IMR-90 (cell line): ENCODE data around the gene DSCAM. TPM values are rescaled to one million over a fixed set of nuclear protein-coding genes. Genes with fewer than 3 reads are reported as not detected.

Experiments used
- ATAC-seq: fragments of 200-7000 bp; cut with Tn5 transposase; 2 replicates; pipeline ENCODE4 v1.9.1; 2020; ENCODE audit warnings: low read depth, mild to moderate bottlenecking, moderate library complexity
- BruUV-seq: library from RNA; stranded (reverse); fragments of 400-500 nt; replicated peaks from 2 replicates; lab custom pipeline; 2021; lab: Mats Ljungman, UMichigan
- CTCF ChIA-PET: fragments of 300-600 bp; formaldehyde crosslinking; extraction: SDS; loops from one replicate; lab custom pipeline; 2021; ENCODE audit warnings: antibody characterized with exemption; lab: Yijun Ruan, JAX
- POLR2A ChIA-PET: fragments of 300-600 bp; sonication (Branson Sonifier 250); formaldehyde crosslinking; loops from one replicate; lab custom pipeline; 2022; ENCODE audit warnings: antibody characterized with exemption; ENCODE audit not compliant: unreplicated experiment; lab: Charles Lee
- DNase-seq: peaks from one replicate; pipeline ENCODE4 v3.0.0; 2013
- H2AFZ ChIP-seq: replicated peaks from 2 replicates; pipeline ENCODE3; 2013; ENCODE audit warnings: low read length, mild to moderate bottlenecking; ENCODE audit not compliant: poor library complexity
- H2AK5ac ChIP-seq: 2 replicates; pipeline ENCODE4 v1.6.1; 2013; ENCODE audit warnings: low read depth, low read length, inconsistent platforms
- H2AK9ac ChIP-seq: replicated peaks from 2 replicates; pipeline ENCODE3; 2013; ENCODE audit warnings: mild to moderate bottlenecking, low read depth, low read length, moderate library complexity; ENCODE audit not compliant: poor library complexity
- H2BK120ac ChIP-seq: 2 replicates; pipeline ENCODE4 v1.6.1; 2013; ENCODE audit warnings: low read depth, low read length, inconsistent platforms
- H2BK15ac ChIP-seq: 3 replicates; pipeline ENCODE4 v1.6.1; 2013; ENCODE audit warnings: low read depth, low read length, inconsistent platforms
- H2BK20ac ChIP-seq: 2 replicates; pipeline ENCODE4 v1.6.1; 2013; ENCODE audit warnings: low read depth, mild to moderate bottlenecking, inconsistent platforms, low read length, moderate library complexity
- H2BK5ac ChIP-seq: 2 replicates; pipeline ENCODE4 v1.6.1; 2013; ENCODE audit warnings: mild to moderate bottlenecking, low read depth, low read length, inconsistent platforms; ENCODE audit not compliant: poor library complexity, severe bottlenecking
- H3K14ac ChIP-seq: replicated peaks from 2 replicates; pipeline ENCODE4 v1.6.1; 2013; ENCODE audit warnings: low read depth, low read length, inconsistent platforms
- H3K18ac ChIP-seq: 2 replicates; pipeline ENCODE4 v1.6.1; 2013; ENCODE audit warnings: low read depth, low read length, control low read depth
- H3K23ac ChIP-seq: 2 replicates; pipeline ENCODE4 v1.6.1; 2013; ENCODE audit warnings: low read depth, low read length, inconsistent platforms
- H3K27ac ChIP-seq: 2 replicates; pipeline ENCODE4 v1.5.1; 2013; ENCODE audit warnings: mild to moderate bottlenecking, control low read depth, low read length; ENCODE audit not compliant: insufficient read depth
- H3K27me3 ChIP-seq: 2 replicates; pipeline ENCODE4 v1.6.1; 2013; ENCODE audit warnings: low read length; ENCODE audit not compliant: control insufficient read depth, insufficient read depth
- H3K36me3 ChIP-seq: 2 replicates; pipeline ENCODE4 v1.6.1; 2013; ENCODE audit warnings: low read length, mixed read lengths; ENCODE audit not compliant: control insufficient read depth, insufficient read depth
- H3K4ac ChIP-seq: 2 replicates; pipeline ENCODE4 v1.6.1; 2013; ENCODE audit warnings: low read depth, low read length, inconsistent platforms
- H3K4me1 ChIP-seq: 2 replicates; pipeline ENCODE4 v1.6.1; 2013; ENCODE audit warnings: low read length, mixed read lengths; ENCODE audit not compliant: control insufficient read depth, insufficient read depth
- H3K4me2 ChIP-seq: 2 replicates; pipeline ENCODE4 v1.6.1; 2013; ENCODE audit warnings: low read depth, mild to moderate bottlenecking, control low read depth, low read length, moderate library complexity
- H3K4me3 ChIP-seq: 2 replicates; pipeline ENCODE4 v1.5.1; 2013; ENCODE audit warnings: low read depth, mild to moderate bottlenecking, control low read depth, low read length, moderate library complexity; ENCODE audit not compliant: insufficient read depth
- H3K56ac ChIP-seq: 2 replicates; pipeline ENCODE4 v1.6.1; 2013; ENCODE audit warnings: low read length, inconsistent platforms; ENCODE audit not compliant: insufficient read depth; ENCODE audit errors: extremely low read depth
- H3K79me1 ChIP-seq, 2 experiments: 2 replicates each; pipeline ENCODE4 v1.6.1; 2013; ENCODE audit warnings: low read length in 2 of 2, inconsistent platforms in 1 of 2, low read depth in 1 of 2
- H3K9ac ChIP-seq: 2 replicates; pipeline ENCODE4 v1.6.1; 2013; ENCODE audit warnings: low read depth, low read length, control low read depth
- H3K9me1 ChIP-seq: 2 replicates; pipeline ENCODE4 v1.6.1; 2013; ENCODE audit warnings: low read length, inconsistent platforms; ENCODE audit not compliant: insufficient read depth
- H3K9me3 ChIP-seq: 2 replicates; pipeline ENCODE4 v1.6.1; 2013; ENCODE audit warnings: low read length; ENCODE audit not compliant: control insufficient read depth, insufficient read depth
- H4K20me1 ChIP-seq: 2 replicates; pipeline ENCODE4 v1.6.1; 2013; ENCODE audit warnings: low read length, inconsistent platforms; ENCODE audit not compliant: insufficient read depth
- H4K5ac ChIP-seq: 2 replicates; pipeline ENCODE4 v1.6.1; 2013; ENCODE audit warnings: mild to moderate bottlenecking, low read depth, low read length, control low read depth
- H4K8ac ChIP-seq, 2 experiments: 2 replicates each; pipeline ENCODE4 v1.6.1; 2013; ENCODE audit warnings: low read depth in 2 of 2, low read length in 2 of 2, control low read depth in 1 of 2, inconsistent platforms in 1 of 2
- H4K91ac ChIP-seq: 2 replicates; pipeline ENCODE4 v1.6.1; 2013; ENCODE audit warnings: low read depth, low read length, inconsistent platforms; ENCODE audit not compliant: insufficient read depth
- MAFK ChIP-seq: IDR thresholded peaks from 2 replicates; pipeline ENCODE4 v1.6.1; 2012; ENCODE audit warnings: low read depth, low read length, improper control_type of control experiment
- MXI1 ChIP-seq: IDR thresholded peaks from 2 replicates; pipeline ENCODE4 v1.6.1; 2012; ENCODE audit warnings: low read depth, mild to moderate bottlenecking, low read length, moderate library complexity, borderline replicate concordance
- NFE2L2 ChIP-seq: fragments of 150-350 bp; IDR thresholded peaks from 2 replicates; pipeline ENCODE4 v1.6.1; 2016; ENCODE audit warnings: low read depth, mild to moderate bottlenecking, low read length
- POLR2A ChIP-seq: IDR thresholded peaks from 2 replicates; pipeline ENCODE4 v1.6.1; 2012; ENCODE audit warnings: mild to moderate bottlenecking, low read depth, low read length
- RCOR1 ChIP-seq: IDR thresholded peaks from 2 replicates; pipeline ENCODE4 v1.6.1; 2012; ENCODE audit warnings: mild to moderate bottlenecking, low read length, improper control_type of control experiment; ENCODE audit not compliant: insufficient replicate concordance
- RFX5 ChIP-seq: IDR thresholded peaks from 2 replicates; pipeline ENCODE4 v1.8.0; 2012; ENCODE audit warnings: low read depth, mild to moderate bottlenecking, low read length, moderate library complexity
- WGBS, 2 experiments: methylation state at CpG; one replicate each; pipeline versions ENCODE4 v1.1.5 to v1.1.7; 2013; ENCODE audit warnings: missing lambda C conversion rate in 2 of 2; ENCODE audit not compliant: insufficient read length in 1 of 2; ENCODE audit errors: extremely low coverage in 2 of 2; 5-methylcytosine and 5-hydroxymethylcytosine counted together
- dilution Hi-C: fragments of 300-500 bp; cut with HindIII; formaldehyde crosslinking; loops from one replicate; pipeline ENCODE4 v1.14.3; 2018; ENCODE audit warnings: low sequenced_read_pairs; ENCODE audit not compliant: unreplicated experiment
- in situ Hi-C: fragments of 300-500 bp; cut with MboI; formaldehyde crosslinking; loops from 3 replicates; pipeline ENCODE4 v1.14.3; 2019; ENCODE audit warnings: low sequenced_read_pairs, inconsistent platforms, mixed read lengths
- intact Hi-C: fragments of 100-400 bp; cut with micrococcal nuclease; formaldehyde crosslinking; loops from 2 replicates; pipeline ENCODE4 v1.10.0; 2022
- polyA plus RNA-seq, 3 experiments: library from polyadenylated mRNA; depleted of rRNA; stranded (reverse); fragments of >200 nt; gene quantifications; 2 replicates each; pipeline ENCODE4 v1.2.3, GENCODE V29; 2012; ENCODE audit warnings: low replicate concordance in 1 of 3
- total RNA-seq: library from RNA; depleted of rRNA; stranded (reverse); fragments of >200 nt; gene quantifications from 2 replicates; pipeline ENCODE4 v1.2.3, GENCODE V29; 2012
- TF ChIP-seq, protein P1 (sequence below): fragments of 150-350 bp; IDR thresholded peaks from 2 replicates; pipeline ENCODE4 v1.6.1; 2017; ENCODE audit warnings: mild to moderate bottlenecking, antibody characterized with exemption, low read length, low read depth

Gene DSCAM
- total and polyA plus RNA-seq, 2 of the 4 experiments (the other 2 are of a cell fraction): under 0.01 to 0.02 TPM

DNA sequence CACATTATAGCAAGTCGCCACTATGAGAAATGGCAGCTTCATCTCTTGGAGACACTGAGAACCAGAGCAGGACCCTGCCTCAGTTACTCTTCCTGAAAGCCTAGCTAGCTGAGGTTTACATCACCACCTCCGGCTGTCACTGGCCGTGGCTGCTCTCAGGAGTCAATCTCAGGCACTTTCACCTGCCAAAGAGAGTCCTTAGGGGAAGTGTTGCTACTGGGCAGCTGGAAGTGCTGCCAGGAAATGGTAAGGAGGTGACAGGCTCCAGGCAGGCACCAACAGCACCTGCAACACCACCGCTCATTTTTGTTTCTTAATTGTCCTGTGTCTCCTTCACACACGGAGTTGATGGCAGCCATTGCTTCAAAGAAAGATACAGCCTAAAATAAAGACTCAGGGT is 92.5 kb downstream of the DSCAM start:
- BruUV-seq: no TSS peak
- no peak for TF ChIP-seq NFE2L2
- no peak for TF ChIP-seq MXI1
- TF ChIP-seq, protein P1, sequence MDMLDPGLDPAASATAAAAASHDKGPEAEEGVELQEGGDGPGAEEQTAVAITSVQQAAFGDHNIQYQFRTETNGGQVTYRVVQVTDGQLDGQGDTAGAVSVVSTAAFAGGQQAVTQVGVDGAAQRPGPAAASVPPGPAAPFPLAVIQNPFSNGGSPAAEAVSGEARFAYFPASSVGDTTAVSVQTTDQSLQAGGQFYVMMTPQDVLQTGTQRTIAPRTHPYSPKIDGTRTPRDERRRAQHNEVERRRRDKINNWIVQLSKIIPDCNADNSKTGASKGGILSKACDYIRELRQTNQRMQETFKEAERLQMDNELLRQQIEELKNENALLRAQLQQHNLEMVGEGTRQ: no peak
- TF ChIP-seq RFX5: no peak
- no peak for TF ChIP-seq MAFK
- TF ChIP-seq RCOR1: no peak
- no peak for TF ChIP-seq POLR2A
- no peak overlapping the region for H3K23ac ChIP-seq
- no peak overlapping the region for H4K5ac ChIP-seq
- H4K8ac ChIP-seq: no peak overlapping the region
- no peaks in the 10 kb centered on the region for H3K36me3 ChIP-seq
- no peak overlapping the region for H2BK20ac ChIP-seq
- no CpG with 5 or more reads among the region's 5 CpGs for WGBS, 2 experiments
- no peak overlapping the region for H4K91ac ChIP-seq
- H3K4ac ChIP-seq: no peak overlapping the region
- no peak overlapping the region for H3K18ac ChIP-seq
- no peak overlapping the region for H2BK15ac ChIP-seq
- no peak overlapping the region for H2BK120ac ChIP-seq
- H3K4me1 ChIP-seq: no peaks in the 10 kb centered on the region
- dilution Hi-C loops: no loop called here
- H2AK5ac ChIP-seq: no peak overlapping the region
- DNase-seq (no peak), ATAC-seq (no peak)
- no peak overlapping the region for H3K9ac ChIP-seq
- no peak overlapping the region for H3K4me2 ChIP-seq
- no peak overlapping the region for H2AK9ac ChIP-seq
- CTCF ChIA-PET: no interaction called here
- no peak overlapping the region for H3K4me3 ChIP-seq
- no peak overlapping the region for H3K14ac ChIP-seq
- H3K9me3 ChIP-seq: peaks cover 21% of the 10 kb centered on the region
- POLR2A ChIA-PET: no interaction called here
- H2AFZ ChIP-seq: no peak overlapping the region
- no peak overlapping the region for H3K56ac ChIP-seq
- H2BK5ac ChIP-seq: no peak overlapping the region
- intact Hi-C loops: no loop called here
- no peak overlapping the region for H3K27ac ChIP-seq
- no peaks in the 10 kb centered on the region for H3K79me1 ChIP-seq
- no peaks in the 10 kb centered on the region for H3K9me1 ChIP-seq
- H3K27me3 ChIP-seq: no peaks in the 10 kb centered on the region
- no peaks in the 10 kb centered on the region for H4K20me1 ChIP-seq
- in situ Hi-C loops: loop anchor here (25.0 kb wide), 1 partner anchor 92 kb away; no protein-coding TSS in a partner anchor
